Smooth muscle cell (in vitro differentiated cells): ENCODE results near the gene ZCWPW1. TPM values are rescaled to one million over a fixed set of nuclear protein-coding genes. Genes with fewer than 3 reads are reported as not detected.
"Not testable (repeated sequence)": the region's sequence is repeated elsewhere in the genome, so short reads cannot be mapped to it uniquely, and the experiment has no call there.

Experiments
- DNase-seq: peaks from one replicate; lab custom pipeline; 2025; ENCODE audit not compliant: unreplicated experiment; lab: John Stamatoyannopoulos, UW
- H2AFZ ChIP-seq: fragments of 200-600 bp; sonication (generic); 2 replicates; pipeline ENCODE4 v1.6.0; 2016; ENCODE audit warnings: antibody characterized with exemption, low read depth, mild to moderate bottlenecking
- H3F3A ChIP-seq: fragments of 200-600 bp; sonication (generic); 2 replicates; pipeline ENCODE4 v1.6.0; 2017; ENCODE audit warnings: antibody characterized with exemption, low read depth
- H3K27ac ChIP-seq: fragments of 200-600 bp; sonication (generic); 2 replicates; pipeline ENCODE4 v1.5.1; 2016; ENCODE audit warnings: low read depth, mild to moderate bottlenecking
- H3K27me3 ChIP-seq: fragments of 200-600 bp; sonication (generic); 2 replicates; pipeline ENCODE4 v1.6.1; 2016; ENCODE audit warnings: low read depth, mild to moderate bottlenecking
- H3K36me3 ChIP-seq: fragments of 200-600 bp; sonication (generic); 2 replicates; pipeline ENCODE4 v1.5.1; 2016; ENCODE audit warnings: low read depth
- H3K4me1 ChIP-seq: fragments of 200-600 bp; sonication (generic); 2 replicates; pipeline ENCODE4 v1.5.1; 2016; ENCODE audit warnings: low read depth
- H3K4me2 ChIP-seq: fragments of 200-600 bp; sonication (generic); 2 replicates; pipeline ENCODE4 v1.6.0; 2016; ENCODE audit warnings: mild to moderate bottlenecking
- H3K4me3 ChIP-seq: fragments of 200-600 bp; sonication (generic); 2 replicates; pipeline ENCODE4 v1.5.1; 2016; ENCODE audit warnings: mild to moderate bottlenecking
- H3K79me2 ChIP-seq: fragments of 200-600 bp; sonication (generic); 2 replicates; pipeline ENCODE4 v1.6.0; 2016; ENCODE audit warnings: low read depth, mild to moderate bottlenecking
- H3K9ac ChIP-seq: fragments of 200-600 bp; sonication (generic); 2 replicates; pipeline ENCODE4 v1.6.0; 2016; ENCODE audit warnings: low read depth
- H3K9me3 ChIP-seq: fragments of 200-600 bp; sonication (generic); replicated peaks from 2 replicates; pipeline ENCODE4 v1.5.1; 2016; ENCODE audit warnings: low read depth
- H4K20me1 ChIP-seq: fragments of 200-600 bp; sonication (generic); 2 replicates; pipeline ENCODE4 v1.6.0; 2016; ENCODE audit warnings: low read depth
- CTCF ChIP-seq: fragments of 200-600 bp; sonication (generic); IDR thresholded peaks from 2 replicates; pipeline ENCODE4 v1.5.1; 2017; ENCODE audit warnings: borderline replicate concordance, mild to moderate bottlenecking, antibody characterized with exemption; ENCODE audit not compliant: insufficient read depth, poor library complexity, severe bottlenecking
- WGBS: methylation state at CpG from one replicate; pipeline ENCODE4 v1.1.7; 2016; ENCODE audit warnings: low lambda C conversion rate; 5-methylcytosine and 5-hydroxymethylcytosine counted together
- polyA plus RNA-seq: library from polyadenylated mRNA; unstranded; fragments of >200 nt; fragmentation: Nextera tagmentation; extraction: Ambion mirVana; gene quantifications from 2 replicates; pipeline ENCODE4 v1.2.1, GENCODE V29; 2016
- total RNA-seq: library from RNA; depleted of rRNA; stranded (reverse); fragments of >200 nt; gene quantifications from 2 replicates; pipeline ENCODE4 v1.2.3, GENCODE V29; 2014

The ZCWPW1 gene
- total and polyA plus RNA-seq, 2 experiments from 2014 or later: 3.9 to 5.3 TPM

GRCh38 chr7:100444311-100445278, 16.1 kb upstream of the ZCWPW1 start:
- DNase-seq: no peak
- H3K9ac ChIP-seq: no peak overlapping the region
- no peak overlapping the region for H3K27ac ChIP-seq
- H2AFZ ChIP-seq: no peak overlapping the region
- H3K4me2 ChIP-seq: no peak overlapping the region
- no peaks in the 10 kb centered on the region for H3K27me3 ChIP-seq
- H4K20me1 ChIP-seq: no peaks in the 10 kb centered on the region
- TF ChIP-seq CTCF: no peak
- H3K36me3 ChIP-seq: no peaks in the 10 kb centered on the region
- no peaks in the 10 kb centered on the region for H3K79me2 ChIP-seq
- 67% methylated on average over 14 of the region's 14 CpGs for WGBS
- H3F3A ChIP-seq: no peaks in the 10 kb centered on the region
- no peak overlapping the region for H3K4me3 ChIP-seq
- no peaks in the 10 kb centered on the region for H3K9me3 ChIP-seq
- no peaks in the 10 kb centered on the region for H3K4me1 ChIP-seq

GRCh38 chr7:100443096-100443840, 14.8 kb upstream of the ZCWPW1 start:
- H3K4me1 ChIP-seq: no peaks in the 10 kb centered on the region
- H3K27ac ChIP-seq: no peak overlapping the region
- 96% methylated on average over 9 of the region's 9 CpGs for WGBS
- H3K79me2 ChIP-seq: no peaks in the 10 kb centered on the region
- peaks cover 5% of the 10 kb centered on the region for H3F3A ChIP-seq
- H3K4me3 ChIP-seq: no peak overlapping the region
- no peaks in the 10 kb centered on the region for H3K27me3 ChIP-seq
- no peak overlapping the region for H3K4me2 ChIP-seq
- no peaks in the 10 kb centered on the region for H3K36me3 ChIP-seq
- no peaks in the 10 kb centered on the region for H4K20me1 ChIP-seq
- no peaks in the 10 kb centered on the region for H3K9me3 ChIP-seq
- DNase-seq: no peak
- TF ChIP-seq CTCF: no peak
- H3K9ac ChIP-seq: no peak overlapping the region
- H2AFZ ChIP-seq: no peak overlapping the region

GRCh38 chr7:100441641-100442535, 13.4 kb upstream of the ZCWPW1 start:
- Histone ChIP-seq H3K9ac (no peak overlapping the region), H4K20me1 (no peaks in the 10 kb centered on the region), H3K4me1 (no peaks in the 10 kb centered on the region), H2AFZ (no peak overlapping the region), H3K79me2 (no peaks in the 10 kb centered on the region), H3K27me3 (no peaks in the 10 kb centered on the region), H3K36me3 (no peaks in the 10 kb centered on the region), H3K27ac (no peak overlapping the region), H3F3A (peaks cover 5% of the 10 kb centered on the region), H3K4me2 (no peak overlapping the region), H3K9me3 (no peaks in the 10 kb centered on the region), H3K4me3 (no peak overlapping the region)
- 97% methylated on average over 11 of the region's 11 CpGs for WGBS
- no peak for DNase-seq
- no peak for TF ChIP-seq CTCF

GRCh38 chr7:100439244-100439643, 10.7 kb upstream of the ZCWPW1 start:
- not testable (repeated sequence) for H3K9me3 ChIP-seq, H4K20me1 ChIP-seq, H3K9ac ChIP-seq, H3K4me3 ChIP-seq, H3K36me3 ChIP-seq, H3K4me2 ChIP-seq, H3K4me1 ChIP-seq, H2AFZ ChIP-seq, DNase-seq, H3K27me3 ChIP-seq
- Histone ChIP-seq H3F3A (peaks cover 12% of the 10 kb centered on the region), H3K27ac (peak overlapping the region; percentile 54), H3K79me2 (peaks cover 11% of the 10 kb centered on the region)
- WGBS: 93% methylated on average over 7 of the region's 7 CpGs

GRCh38 chr7:100438731-100439130, 10.2 kb upstream of the ZCWPW1 start:
- H4K20me1 ChIP-seq, H3K9ac ChIP-seq, H3K27ac ChIP-seq, H3K9me3 ChIP-seq, H2AFZ ChIP-seq, H3K27me3 ChIP-seq, H3K36me3 ChIP-seq, H3K4me1 ChIP-seq, H3K4me2 ChIP-seq, DNase-seq, H3K4me3 ChIP-seq: not testable (repeated sequence)
- WGBS: 97% methylated on average over 8 of the region's 8 CpGs
- Histone ChIP-seq H3F3A (peaks cover 15% of the 10 kb centered on the region), H3K79me2 (peaks cover 11% of the 10 kb centered on the region)
